NK-92 (cell line): ENCODE results near the gene BAIAP3.
"Not testable (repeated sequence)": the region's sequence is repeated elsewhere in the genome, so short reads cannot be mapped to it uniquely, and the experiment has no call there.

ENCODE experiments used
- DNase-seq: peaks from one replicate; lab custom pipeline; 2025; ENCODE audit not compliant: unreplicated experiment; lab: John Stamatoyannopoulos, UW

BAIAP3 gene

DNA sequence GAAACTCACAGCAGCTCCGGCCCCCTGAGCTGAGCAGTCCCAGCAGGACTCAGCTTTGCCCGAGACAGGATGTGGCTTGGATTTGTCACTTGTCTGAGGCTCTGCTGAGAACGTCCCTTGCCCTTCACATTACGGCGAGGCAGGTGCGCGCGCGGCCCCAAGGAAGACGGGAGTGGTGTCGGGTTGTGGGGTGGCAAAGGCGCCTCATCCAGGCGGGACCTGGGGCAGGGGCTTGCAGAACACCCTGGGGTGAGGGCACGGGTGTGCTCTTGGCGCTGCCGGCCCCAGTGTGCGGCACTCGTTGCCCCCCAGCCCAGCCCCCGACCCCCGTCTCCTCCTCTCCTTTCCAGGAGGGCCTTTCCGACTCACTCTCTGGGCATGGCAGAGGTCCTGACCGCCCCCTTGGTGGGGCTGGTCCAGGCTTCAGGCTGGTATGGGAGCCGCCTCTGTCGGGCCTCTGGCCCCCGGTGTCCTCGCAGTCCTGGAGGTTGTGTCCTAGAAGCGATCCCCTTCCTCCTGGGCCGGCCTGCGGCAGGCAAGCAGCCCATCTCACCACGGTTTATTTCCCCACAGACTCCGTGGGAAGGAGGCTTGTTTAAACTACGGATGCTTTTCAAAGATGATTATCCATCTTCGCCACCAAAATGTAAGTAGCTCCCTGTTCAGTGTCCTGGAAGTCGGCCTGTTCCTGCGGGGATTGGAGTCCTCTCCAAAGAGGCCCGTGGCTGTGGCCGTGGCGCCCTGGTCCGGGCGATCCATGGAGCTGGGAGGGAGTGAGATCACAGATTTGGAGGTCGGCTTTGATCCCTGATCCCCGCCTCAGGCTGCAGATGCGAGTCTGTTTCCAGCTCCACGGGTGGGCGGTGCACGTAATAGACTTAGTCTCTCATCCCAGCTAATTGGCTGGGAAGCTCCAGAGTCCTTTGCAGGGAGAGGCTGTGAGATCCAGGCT is 18.1 kb upstream of the BAIAP3 start:
- DNase-seq = no peak

DNA sequence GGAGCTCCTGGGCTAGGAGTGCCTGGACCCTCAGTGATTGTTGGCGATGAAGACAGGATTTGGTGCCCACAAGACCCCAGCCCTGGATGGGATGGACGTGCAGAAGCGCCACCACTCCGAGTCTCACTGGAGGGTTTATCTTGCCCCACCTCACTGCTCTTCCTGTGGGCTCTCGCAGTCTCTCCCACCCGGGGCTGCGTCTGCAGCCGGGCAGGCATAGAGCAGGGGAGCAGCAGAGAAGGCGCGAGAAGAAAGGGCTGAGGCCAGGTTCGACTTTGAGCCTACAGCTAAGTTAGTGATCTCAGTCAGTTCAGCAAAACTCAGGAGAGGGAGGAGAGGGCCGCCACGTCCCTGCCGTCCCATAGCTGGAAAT is 17.4 kb upstream of the BAIAP3 start:
- DNase-seq = no peak

DNA sequence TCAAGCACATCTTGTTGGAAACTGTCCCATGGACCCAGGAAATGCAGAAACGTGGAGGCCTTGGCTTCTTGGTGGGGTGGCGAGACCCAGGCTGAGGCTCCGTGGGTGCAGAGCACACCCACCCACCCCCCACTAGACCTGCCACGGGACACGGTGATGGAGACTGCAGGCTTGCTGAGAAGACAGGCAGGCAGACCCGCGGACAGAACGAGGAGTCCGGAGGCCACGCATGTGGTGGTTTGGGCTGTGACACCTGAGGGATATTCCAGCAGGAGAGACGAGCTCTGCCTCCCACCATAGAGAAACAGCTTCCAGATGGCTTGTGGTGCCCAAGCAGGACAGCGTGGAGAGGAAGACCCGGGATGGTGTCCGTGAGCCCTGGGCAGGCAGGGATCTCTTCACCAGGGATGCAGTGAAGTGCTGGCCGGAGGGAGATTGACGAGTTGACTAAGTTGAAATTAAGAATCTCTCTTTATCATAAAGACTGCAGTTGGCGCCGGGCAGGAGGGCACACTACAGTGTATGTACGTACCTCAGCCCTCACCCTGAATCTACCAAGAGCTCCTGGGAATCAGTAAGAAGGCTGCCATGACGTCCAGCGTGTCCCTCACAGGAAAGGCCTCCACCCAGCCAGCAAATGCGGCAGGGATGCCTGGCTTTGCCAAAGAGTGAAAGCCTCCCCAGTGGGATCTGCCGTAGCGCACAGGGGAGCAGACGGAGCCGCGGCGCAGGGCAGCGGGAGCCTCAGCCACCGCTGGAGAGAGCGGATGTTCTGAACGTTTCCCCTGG is 15.8 kb upstream of the BAIAP3 start:
- DNase-seq = no peak

DNA sequence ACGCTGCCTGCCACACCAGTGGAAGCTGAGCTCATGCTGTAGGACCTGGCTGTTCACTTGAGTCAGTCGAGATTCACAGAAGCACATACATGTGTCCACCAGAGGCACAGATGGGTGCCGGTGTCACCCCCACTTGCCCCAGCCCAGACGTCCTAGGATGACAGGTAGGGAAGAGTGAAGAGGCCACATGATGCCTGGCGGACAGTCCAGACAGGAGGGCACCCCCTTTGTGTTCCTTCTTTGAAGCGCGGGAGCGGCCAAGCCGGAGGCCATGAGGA is 15.2 kb upstream of the BAIAP3 start:
- DNase-seq = no peak

DNA sequence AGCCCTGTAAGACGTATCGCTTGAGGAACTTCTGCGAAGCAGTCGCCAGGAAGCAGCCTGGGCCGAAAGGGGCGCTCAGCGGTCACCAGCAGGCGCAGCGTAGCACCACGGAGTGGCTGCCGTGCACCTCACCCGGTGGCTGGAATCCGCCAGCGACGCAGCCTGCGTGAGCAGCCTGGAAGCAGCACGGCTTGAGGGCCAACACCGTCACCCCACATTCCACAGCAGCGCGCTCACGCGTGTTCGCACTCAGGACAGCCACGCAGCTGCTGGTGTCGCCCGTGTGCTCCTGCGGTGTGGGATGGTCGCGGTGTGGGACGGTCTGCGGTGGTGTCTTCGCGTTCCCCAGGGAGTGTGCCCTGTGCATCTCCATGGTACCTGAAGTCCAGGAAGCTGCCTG is 14.4 kb upstream of the BAIAP3 start:
- DNase-seq = no peak

DNA sequence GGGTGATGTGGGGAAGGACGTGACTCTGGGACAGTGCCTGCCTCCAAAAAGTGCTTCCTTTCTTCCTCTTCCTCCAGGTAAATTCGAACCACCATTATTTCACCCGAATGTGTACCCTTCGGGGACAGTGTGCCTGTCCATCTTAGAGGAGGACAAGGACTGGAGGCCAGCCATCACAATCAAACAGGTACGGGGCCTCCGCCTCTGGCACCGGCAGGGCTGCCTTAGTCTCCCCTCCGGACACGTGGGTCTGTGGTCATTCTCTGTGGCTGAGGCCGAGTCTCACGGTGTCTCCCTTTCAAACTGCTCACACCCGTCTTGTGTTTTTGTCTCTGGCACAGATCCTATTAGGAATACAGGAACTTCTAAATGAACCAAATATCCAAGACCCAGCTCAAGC is 13.3 kb upstream of the BAIAP3 start:
- no peak for DNase-seq

DNA sequence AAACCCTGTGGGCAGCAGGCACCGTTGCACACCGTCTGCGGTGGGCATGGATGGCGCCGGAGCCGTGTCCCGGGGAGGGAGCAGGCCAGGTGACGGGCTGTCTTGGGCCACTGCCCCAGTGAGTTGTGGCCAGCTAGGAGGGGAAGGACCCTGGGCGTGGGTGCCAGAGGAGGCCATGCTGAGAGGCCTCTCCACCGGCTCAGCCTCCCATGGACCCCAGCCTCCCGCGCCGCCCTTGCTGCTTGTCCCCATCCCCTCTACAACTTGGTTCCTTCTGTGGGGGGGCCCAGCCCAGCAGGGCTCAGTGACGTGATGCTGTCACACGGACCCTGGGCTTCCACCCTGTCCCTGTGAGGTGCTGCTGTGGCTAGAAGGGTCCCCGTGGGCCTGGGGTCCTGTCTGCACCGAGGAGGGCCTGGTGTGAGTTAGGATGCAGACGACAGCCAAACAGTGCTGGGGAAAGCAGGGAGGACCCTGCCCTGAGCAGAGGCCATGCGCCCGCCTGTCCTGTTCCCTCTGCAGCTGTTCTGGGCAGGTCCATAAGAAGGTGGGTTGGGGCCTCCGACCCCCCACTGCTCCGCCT is 12.7 kb upstream of the BAIAP3 start:
- DNase-seq = no peak

DNA sequence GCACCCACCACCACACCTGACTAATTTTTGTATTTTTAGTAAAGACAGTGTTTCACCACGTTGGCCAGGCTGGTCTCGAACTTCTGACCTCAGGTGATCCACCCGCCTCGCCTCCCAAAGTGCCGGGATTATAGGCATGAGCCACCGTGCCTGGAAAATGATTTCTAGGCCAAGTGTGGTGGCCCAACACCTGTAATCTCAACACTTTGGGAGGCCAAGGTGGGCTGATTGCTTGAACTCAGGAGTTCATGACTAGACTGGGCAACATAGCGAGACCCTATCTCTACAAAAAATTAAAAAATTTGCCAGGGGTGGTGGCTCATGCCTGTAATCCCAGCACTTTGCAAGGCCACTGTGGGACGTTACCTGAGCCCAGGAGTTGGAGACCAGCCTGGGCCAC is 11.0 kb upstream of the BAIAP3 start:
- no peak for DNase-seq

DNA sequence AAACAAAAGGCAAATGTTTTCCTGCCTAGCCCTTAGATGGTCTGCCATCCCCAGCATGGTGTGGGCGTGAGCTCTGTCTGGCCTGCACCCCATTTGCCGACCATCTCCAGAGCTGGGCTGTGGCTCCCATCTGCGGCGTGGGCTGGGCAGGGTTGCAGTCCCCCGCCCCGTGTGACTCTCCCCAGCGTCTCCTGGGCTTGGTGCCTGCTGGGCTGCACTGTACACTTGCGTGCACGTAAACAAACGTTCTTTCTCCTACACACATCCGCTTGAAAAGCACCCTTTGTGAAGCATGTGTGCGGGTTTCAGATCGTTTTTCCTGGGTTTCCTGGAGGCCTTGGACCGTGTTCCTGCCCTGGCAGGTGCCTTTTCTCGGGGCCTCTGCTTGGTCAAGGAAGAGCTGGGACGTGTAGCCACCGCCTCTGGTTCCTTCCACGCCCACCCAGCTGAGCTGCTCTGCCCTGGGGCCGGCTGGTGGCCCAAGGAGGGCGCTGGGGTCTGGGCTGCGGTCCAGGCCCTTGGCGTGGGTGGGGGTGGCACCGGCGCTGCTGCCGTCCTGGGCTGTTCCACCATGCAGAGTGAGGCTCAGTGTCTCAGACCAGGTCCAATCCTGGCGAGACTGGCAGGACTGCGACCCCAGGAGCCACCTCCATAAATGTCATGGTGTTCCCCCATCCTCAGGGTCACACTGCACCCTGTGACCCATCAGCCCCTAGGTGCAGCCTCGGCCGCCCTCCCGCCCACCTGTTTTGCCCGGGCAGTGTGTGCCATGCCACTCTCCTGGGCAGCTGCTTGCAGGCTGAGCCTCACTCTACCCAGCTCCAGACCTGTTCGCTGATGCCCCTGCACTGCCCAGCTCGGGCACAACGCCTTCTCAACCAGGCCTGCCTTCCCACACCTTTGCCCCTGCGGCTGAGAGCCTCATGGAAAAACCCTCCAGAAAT is 9.9 kb upstream of the BAIAP3 start:
- DNase-seq = no peak

DNA sequence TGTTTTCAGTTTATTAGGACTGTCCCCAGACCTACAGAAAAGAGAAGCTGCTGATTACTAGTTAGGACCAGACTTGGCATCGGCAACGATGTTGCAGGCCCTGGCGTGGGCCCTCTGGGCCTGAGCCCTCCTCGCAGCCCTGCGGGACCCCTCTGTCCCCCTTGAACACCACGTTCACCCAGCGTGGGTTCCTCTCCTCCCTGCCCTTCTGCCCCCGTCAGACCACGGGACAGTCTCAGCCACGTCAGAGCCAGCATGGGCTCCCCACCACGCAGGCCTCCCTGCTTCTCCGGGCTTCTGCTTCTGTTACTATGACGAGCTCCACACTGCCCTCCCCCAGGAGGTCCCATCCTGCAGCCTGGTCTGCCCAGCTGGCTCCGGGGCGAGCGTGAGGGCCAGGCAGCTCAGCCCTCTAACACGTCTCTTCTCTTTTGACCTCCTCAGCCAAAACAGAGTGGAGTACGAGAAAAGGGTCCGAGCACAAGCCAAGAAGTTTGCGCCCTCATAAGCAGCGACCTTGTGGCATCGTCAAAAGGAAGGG is 9.1 kb upstream of the BAIAP3 start:
- no peak for DNase-seq

DNA sequence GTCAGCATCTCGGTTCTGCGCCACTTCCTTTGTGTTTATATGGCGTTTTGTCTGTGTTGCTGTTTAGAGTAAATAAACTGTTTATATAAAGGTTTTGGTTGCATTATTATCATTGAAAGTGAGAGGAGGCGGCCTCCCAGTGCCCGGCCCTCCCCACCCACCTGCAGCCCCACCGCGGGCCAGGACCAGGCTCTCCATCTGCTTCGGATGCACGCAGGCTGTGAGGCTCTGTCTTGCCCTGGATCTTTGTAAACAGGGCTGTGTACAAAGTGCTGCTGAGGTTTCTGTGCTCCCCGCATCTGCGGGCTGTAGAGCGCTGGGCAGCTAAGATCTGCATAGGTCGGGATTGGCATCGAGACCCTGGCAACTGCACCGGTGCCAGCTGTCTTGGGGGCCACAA is 8.2 kb upstream of the BAIAP3 start:
- no peak for DNase-seq

DNA sequence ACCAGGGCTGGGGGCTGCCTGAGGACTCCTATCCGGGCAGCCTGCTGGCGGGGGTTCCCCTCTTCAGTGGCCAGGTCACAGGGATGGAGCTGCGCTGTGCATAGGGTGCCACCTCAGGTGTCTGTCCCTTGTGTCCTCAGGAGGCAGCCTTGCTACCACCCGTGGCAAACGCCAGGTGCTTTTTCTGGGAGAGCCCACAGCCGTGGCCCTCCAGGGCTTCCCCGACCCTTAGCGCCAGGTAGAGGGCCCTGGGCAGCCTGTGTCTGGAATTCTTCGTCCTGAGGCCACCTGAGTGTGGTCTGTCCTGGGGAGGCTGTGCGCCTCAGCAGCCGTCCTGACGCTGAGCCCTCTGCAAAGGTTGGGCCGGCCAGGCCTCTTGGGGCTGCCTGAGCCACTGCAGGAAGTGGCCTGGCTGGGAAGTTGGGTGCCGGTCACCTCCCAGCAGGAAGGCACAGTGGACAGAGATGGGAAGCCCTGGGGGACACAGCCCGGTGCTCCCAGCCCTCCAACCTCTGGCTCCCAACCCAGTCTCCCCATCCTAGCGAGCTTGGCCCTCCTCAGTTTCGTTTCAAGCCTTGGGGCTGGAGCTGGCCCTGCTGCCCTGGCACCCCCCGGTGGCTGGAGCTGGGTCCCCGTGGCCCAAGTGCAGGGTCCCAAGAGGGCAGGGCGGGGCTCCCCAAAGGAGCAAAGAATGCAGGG is 7.6 kb upstream of the BAIAP3 start:
- no peak for DNase-seq

DNA sequence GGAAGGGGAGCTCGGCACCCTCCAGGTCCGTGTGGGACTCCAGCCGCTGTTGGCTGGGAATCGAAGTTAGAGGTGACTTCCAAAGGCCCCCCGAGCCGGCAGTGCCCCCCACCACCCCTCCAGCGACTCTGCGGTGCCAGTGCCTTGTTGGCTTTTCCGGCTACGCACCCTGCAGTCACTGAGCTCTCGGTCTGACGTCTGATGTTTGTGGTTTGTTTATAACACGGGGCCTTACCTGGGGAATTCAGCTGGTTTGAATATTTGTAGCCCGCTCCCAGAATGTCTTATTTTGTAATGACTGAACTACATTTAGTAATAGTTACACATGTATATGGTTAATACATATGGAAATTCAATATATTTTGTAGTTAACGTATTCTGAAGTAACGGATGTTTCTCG is 7.1 kb upstream of the BAIAP3 start:
- DNase-seq = no peak

DNA sequence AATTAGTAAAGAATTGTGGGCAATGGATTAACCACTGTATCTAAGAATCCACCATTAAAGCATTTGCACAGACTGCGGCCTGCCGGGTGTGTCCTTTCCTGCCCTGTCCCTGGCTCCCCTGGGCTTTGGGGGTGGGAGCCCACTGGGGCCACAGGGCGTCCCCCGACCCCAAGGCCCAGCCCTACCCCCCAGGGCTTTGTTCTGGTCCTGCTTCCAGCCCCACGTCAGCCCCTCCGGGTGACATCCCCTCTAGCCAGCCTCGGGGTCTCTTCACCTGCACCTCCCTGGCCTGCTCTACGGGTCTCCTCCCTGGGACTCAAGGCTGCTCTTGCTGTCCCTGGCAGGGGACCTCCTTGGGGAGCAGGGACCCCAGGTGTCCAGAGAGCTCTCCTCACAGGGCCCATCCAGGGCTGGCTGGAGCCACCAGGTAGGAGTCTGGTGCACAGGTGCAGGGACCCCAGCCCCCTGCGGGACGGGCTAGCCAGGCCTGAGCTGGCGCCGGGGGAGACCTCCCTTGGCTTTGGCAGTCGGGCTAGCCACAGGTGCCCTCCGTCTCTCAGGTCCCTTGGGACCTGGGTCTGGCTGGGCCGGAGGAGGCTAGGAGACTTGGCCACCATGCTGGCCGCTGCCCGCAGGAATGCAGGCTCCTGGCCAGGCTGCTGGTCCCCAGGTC is 6.4 kb upstream of the BAIAP3 start:
- no peak for DNase-seq

DNA sequence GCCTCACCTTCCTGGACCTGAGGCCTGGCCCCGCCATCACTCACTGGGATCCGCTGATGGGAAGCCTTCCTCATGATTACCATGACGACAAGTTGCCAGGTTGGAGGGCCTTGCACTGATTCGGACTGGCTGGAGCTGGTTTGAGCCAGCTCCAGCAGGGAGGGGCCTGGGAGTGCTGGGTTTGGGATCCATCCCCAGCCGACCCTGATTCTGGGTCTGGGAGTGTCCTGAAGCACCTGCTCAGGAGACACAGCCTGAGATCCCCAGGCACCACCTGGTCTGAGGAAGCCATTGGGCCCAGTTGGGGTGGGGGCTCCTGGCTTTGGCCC is 5.9 kb upstream of the BAIAP3 start:
- DNase-seq = no peak

DNA sequence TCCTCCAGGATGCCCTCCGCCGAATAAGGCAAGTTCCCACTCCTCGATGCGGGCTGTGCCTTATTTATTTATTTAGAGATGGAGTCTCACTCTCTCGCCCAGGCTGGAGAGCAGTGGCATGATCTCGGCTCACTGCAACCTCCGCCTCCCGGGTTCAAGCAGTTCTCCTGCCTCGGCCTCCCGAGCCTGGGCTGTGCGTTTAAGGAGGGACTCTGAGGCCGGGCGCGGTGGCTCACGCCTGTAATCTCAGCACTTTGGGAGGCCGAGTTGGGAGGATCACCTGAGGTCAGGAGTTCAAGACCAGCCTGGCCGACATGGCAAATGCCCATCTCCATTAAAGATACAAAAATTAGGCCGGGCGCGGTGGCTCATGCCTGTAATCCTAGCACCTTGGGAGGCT is 5.3 kb upstream of the BAIAP3 start:
- DNase-seq = not testable (repeated sequence)

DNA sequence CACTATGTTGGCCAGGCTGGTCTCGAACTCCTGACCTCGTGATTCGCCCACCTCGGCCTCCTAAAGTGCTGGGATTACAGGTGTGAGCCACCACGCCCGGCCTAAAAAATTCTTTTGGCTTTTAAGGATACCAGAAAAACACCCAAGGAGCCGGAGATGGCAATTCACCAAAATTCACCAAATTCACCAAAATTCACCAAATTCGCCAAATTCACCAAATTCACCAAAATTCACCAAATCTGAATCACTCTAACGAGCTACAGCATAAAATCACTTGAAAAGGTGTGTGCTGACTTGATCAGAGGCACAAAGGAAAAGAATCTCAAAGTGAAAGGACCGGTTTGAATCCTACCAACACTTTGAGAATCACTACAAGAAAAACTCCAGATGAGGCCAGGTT is 4.5 kb upstream of the BAIAP3 start:
- not testable (repeated sequence) for DNase-seq

DNA sequence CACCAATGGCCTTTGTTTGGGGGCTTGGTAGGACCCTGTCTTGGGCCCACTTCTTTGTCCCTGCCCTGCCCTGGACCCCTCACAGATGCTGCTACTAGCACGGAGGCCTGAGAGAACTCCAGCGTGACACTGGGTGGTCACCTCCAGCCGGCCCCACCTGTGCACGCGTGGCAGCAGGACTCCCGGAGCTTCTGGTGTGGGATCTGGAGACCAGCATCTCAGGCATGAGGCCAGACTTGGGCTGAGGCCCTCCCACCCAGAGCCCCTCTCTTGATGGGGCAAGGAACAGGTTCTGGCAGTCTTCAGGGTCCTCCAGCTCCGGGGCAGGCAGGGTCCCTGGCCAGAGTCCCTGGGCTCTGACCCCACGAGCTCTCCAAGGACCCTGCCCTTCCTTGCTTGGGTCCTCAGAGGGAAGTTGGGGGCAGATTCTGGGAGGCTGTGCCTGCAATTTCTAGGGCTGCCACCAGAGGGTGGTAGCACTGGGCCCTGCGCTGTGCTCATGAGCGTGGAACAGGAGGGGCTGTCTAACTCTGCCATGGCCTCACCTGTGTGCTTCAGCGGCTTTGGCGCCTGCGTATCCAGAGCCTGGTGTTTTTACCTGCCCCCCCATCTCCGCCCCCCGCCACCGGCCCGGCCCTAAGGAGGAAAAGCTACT is 3.1 kb upstream of the BAIAP3 start:
- no peak for DNase-seq
